Measurements from ENCODE around the gene MIS12. TPM values are rescaled to one million over a fixed set of nuclear protein-coding genes. Genes with fewer than 3 reads are reported as not detected.

MIS12 gene
- total RNA-seq, 4 donors from 2014 or later, result 9.1 to 45.3 (median 19.3) TPM

DNA sequence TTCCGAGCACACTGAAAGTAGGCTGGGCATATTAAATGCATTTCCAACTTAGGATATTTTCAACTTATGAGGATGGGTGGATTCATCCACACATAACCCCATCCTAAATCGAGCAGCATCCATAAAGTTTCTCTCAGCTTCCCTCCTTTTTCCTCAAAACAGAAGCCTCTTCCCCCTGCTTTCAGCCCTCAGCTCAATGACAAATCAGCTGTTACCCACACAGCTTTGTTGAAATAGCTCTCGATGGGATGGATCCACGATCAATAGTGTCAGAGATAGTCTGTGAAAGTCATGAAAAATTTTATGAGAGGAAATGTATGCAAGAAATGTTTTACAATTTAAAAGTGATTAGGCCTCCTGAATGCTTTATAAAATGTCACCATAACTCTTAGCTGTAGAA lies 20.1 kb upstream of the MIS12 start:
- H3K27me3 ChIP-seq, result no peaks in the 10 kb centered on the region
- no peak for TF ChIP-seq POLR2A (IDR thresholded peaks at IDR 0.05)
- TF ChIP-seq, protein P1, sequence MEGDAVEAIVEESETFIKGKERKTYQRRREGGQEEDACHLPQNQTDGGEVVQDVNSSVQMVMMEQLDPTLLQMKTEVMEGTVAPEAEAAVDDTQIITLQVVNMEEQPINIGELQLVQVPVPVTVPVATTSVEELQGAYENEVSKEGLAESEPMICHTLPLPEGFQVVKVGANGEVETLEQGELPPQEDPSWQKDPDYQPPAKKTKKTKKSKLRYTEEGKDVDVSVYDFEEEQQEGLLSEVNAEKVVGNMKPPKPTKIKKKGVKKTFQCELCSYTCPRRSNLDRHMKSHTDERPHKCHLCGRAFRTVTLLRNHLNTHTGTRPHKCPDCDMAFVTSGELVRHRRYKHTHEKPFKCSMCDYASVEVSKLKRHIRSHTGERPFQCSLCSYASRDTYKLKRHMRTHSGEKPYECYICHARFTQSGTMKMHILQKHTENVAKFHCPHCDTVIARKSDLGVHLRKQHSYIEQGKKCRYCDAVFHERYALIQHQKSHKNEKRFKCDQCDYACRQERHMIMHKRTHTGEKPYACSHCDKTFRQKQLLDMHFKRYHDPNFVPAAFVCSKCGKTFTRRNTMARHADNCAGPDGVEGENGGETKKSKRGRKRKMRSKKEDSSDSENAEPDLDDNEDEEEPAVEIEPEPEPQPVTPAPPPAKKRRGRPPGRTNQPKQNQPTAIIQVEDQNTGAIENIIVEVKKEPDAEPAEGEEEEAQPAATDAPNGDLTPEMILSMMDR (IDR thresholded peaks at IDR 0.05 in 4 of 5, conservative IDR thresholded peaks at IDR 0.05 in 1 of 5), result no peak
- DNase-seq (no peak), ATAC-seq (no peak)
- H3K4me3 ChIP-seq, result no peak overlapping the region
- in situ Hi-C loops (cut with MboI; ENCODE audit: low sequenced_read_pairs in 4 of 4), result no loop called here
- H3K9me3 ChIP-seq, result no peaks in the 10 kb centered on the region
- peaks cover 0 to 5% of the 10 kb centered on the region in 2 donors for H3K36me3 ChIP-seq
- intact Hi-C loops (cut with DNase I; ENCODE audit: low total_unique reads), result no loop called here
- H3K27ac ChIP-seq, result no peak overlapping the region
- H3K4me1 ChIP-seq, result peaks cover 21 to 23% of the 10 kb centered on the region in 2 donors

GRCh38 chr17:5467416-5467815 lies 18.9 kb upstream of the MIS12 start:
- ATAC-seq, result no peak
- peaks cover 0 to 13% of the 10 kb centered on the region in 2 donors for H3K36me3 ChIP-seq

DNA sequence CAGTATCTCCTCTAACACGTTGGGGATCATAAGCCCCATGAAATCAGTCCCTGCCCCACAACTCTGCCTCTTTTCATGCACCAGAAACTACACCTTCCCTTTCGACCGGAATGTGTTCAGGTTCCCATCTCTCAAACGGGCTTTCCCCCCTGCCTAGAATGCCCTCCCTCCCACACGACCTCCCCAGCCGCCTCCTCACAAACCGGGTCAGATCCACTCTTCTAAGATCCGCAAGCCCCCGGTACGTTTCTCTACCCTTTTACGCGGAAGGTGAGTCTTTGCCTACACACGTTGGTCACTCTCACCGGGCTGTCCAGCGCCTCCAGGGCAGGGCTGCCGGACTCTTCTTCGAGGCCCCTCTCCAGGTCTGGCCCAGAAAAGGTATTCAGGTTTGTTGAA lies 18.3 kb upstream of the MIS12 start:
- intact Hi-C loops (cut with DNase I; ENCODE audit: low total_unique reads) (no loop called here), in situ Hi-C loops (cut with MboI; ENCODE audit: low sequenced_read_pairs in 4 of 4) (no loop called here)
- no peak for ATAC-seq
- H3K36me3 ChIP-seq, result peaks cover 0 to 17% of the 10 kb centered on the region in 2 donors
- no peak for DNase-seq
- TF ChIP-seq, protein P1 (IDR thresholded peaks at IDR 0.05 in 4 of 5, conservative IDR thresholded peaks at IDR 0.05 in 1 of 5), result no peak
- TF ChIP-seq POLR2A (IDR thresholded peaks at IDR 0.05), result no peak
- H3K9me3 ChIP-seq, result no peaks in the 10 kb centered on the region
- peak overlapping the region; percentile 68 to 98 (median 79) for H3K4me3 ChIP-seq
- H3K27me3 ChIP-seq, result no peaks in the 10 kb centered on the region
- H3K4me1 ChIP-seq, result peaks cover 20 to 21% of the 10 kb centered on the region in 2 donors
- peak overlapping the region; percentile 72 to 81 (median 78) for H3K27ac ChIP-seq

More at GRCh38 chr17:5467416-5467815, 18.9 kb upstream of the MIS12 start:
- TF ChIP-seq, protein P1 (IDR thresholded peaks at IDR 0.05 in 4 of 5, conservative IDR thresholded peaks at IDR 0.05 in 1 of 5), result no peak
- TF ChIP-seq POLR2A (IDR thresholded peaks at IDR 0.05), result no peak
- in situ Hi-C loops (cut with MboI; ENCODE audit: low sequenced_read_pairs in 4 of 4) (no loop called here), intact Hi-C loops (cut with DNase I; ENCODE audit: low total_unique reads) (no loop called here)
- H3K9me3 ChIP-seq, result no peaks in the 10 kb centered on the region
- peaks cover 20 to 21% of the 10 kb centered on the region in 2 donors for H3K4me1 ChIP-seq
- peak overlapping the region; percentile 68 to 98 (median 79) for H3K4me3 ChIP-seq
- H3K27ac ChIP-seq, result no peak overlapping the region
- no peaks in the 10 kb centered on the region for H3K27me3 ChIP-seq
- no peak for DNase-seq

DNA sequence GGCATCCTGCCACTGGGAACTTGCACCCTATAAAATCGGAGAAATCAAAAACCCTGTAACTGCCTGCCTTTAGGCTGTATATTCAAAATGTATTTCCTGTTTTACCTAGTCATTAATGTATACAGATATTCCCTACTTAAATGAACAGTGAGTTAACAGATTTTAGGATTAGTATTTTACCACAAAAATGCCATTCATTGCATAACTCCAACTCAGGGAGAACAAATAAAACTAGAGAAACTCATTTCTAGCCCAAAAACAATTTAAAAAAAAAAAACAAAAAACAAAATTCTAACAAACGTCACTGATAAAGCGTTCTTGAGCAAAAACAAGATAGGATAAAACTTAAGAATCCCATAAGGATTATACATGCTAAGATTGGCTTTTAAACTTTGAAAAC lies 13.9 kb upstream of the MIS12 start:
- Histone ChIP-seq H3K9me3 (no peaks in the 10 kb centered on the region), H3K4me1 (peaks cover 7 to 9% of the 10 kb centered on the region in 2 donors), H3K27me3 (no peaks in the 10 kb centered on the region), H3K36me3 (peaks cover 2 to 49% of the 10 kb centered on the region in 2 donors), H3K4me3 (no peak overlapping the region), H3K27ac (no peak overlapping the region)
- TF ChIP-seq, protein P1 (IDR thresholded peaks at IDR 0.05 in 4 of 5, conservative IDR thresholded peaks at IDR 0.05 in 1 of 5), result no peak
- TF ChIP-seq POLR2A (IDR thresholded peaks at IDR 0.05), result no peak
- in situ Hi-C loops (cut with MboI; ENCODE audit: low sequenced_read_pairs in 4 of 4), result no loop called here
- ATAC-seq, result no peak
- intact Hi-C loops (cut with DNase I; ENCODE audit: low total_unique reads), result no loop called here
- no peak for DNase-seq

DNA sequence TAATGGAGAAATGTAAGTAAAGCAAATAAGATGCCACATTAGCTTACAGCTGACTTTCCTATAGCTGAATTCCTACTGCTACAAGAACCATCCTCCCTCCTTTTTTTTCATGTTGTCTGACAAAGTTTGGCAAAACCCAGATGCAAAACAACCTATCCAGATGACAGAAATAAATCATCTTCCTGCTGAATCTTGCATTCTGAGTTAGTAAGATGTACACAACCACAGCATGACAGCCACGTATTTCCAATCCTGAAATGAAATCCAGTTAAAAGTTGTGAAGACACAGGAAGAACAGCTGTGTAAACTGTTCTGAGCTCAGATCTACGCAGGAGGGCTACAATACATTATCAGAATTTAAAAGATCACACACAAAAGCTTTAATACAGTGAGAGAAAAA lies 12.5 kb upstream of the MIS12 start:
- intact Hi-C loops (cut with DNase I; ENCODE audit: low total_unique reads), result no loop called here
- no peaks in the 10 kb centered on the region for H3K9me3 ChIP-seq
- no peak overlapping the region for H3K27ac ChIP-seq
- H3K4me3 ChIP-seq, result no peak overlapping the region
- in situ Hi-C loops (cut with MboI; ENCODE audit: low sequenced_read_pairs in 4 of 4), result no loop called here
- peaks cover 6 to 63% of the 10 kb centered on the region in 2 donors for H3K36me3 ChIP-seq
- peaks cover 0 to 5% of the 10 kb centered on the region in 2 donors for H3K4me1 ChIP-seq
- no peak for DNase-seq
- no peak for ATAC-seq
- TF ChIP-seq POLR2A (IDR thresholded peaks at IDR 0.05), result no peak
- TF ChIP-seq, protein P1 (IDR thresholded peaks at IDR 0.05 in 4 of 5, conservative IDR thresholded peaks at IDR 0.05 in 1 of 5), result no peak
- H3K27me3 ChIP-seq, result no peaks in the 10 kb centered on the region
